Effector memory CD4-positive, alpha-beta T cell (primary cell): Measurements from ENCODE around the gene NRXN2.
A peak's percentile ranks its signal among the peaks of the same experiment; 100 is the strongest.

Experiments
- DNase-seq, 3 donors: peaks; one replicate each; pipeline ENCODE4 v3.0.0-alpha.2; 2020
- H3K27ac ChIP-seq: 2 replicates; pipeline ENCODE4 v1.7.0; 2013; ENCODE audit warnings: mild to moderate bottlenecking, low read length, moderate library complexity; ENCODE audit not compliant: insufficient read depth, poor library complexity, severe bottlenecking
- H3K27me3 ChIP-seq: replicated peaks from 2 replicates; pipeline ENCODE4 v1.7.0; 2013; ENCODE audit warnings: mild to moderate bottlenecking, low read length; ENCODE audit not compliant: insufficient read depth, control insufficient read depth, poor library complexity, severe bottlenecking
- H3K36me3 ChIP-seq: 2 replicates; pipeline ENCODE4 v1.7.0; 2013; ENCODE audit warnings: mild to moderate bottlenecking, low read length, moderate library complexity; ENCODE audit not compliant: control insufficient read depth, insufficient read depth
- H3K4me1 ChIP-seq: 2 replicates; pipeline ENCODE4 v1.7.0; 2013; ENCODE audit warnings: low read length, mild to moderate bottlenecking; ENCODE audit not compliant: control insufficient read depth, insufficient read depth, poor library complexity, severe bottlenecking
- H3K4me3 ChIP-seq: 2 replicates; pipeline ENCODE4 v1.7.0; 2013; ENCODE audit warnings: low read length, low read depth, mild to moderate bottlenecking; ENCODE audit not compliant: insufficient read depth, poor library complexity, severe bottlenecking
- H3K9me3 ChIP-seq: 2 replicates; pipeline ENCODE4 v1.7.0; 2013; ENCODE audit warnings: mild to moderate bottlenecking, low read length, moderate library complexity; ENCODE audit not compliant: control insufficient read depth

The NRXN2 gene

GRCh38 chr11:64652586-64653387, 70.2 kb downstream of the NRXN2 start:
- H3K27ac ChIP-seq = no peak overlapping the region
- no peaks in the 10 kb centered on the region for H3K4me1 ChIP-seq
- H3K27me3 ChIP-seq = no peaks in the 10 kb centered on the region
- no peak overlapping the region for H3K4me3 ChIP-seq
- no peaks in the 10 kb centered on the region for H3K36me3 ChIP-seq
- peak; percentile 35 to 44 (median 39) for DNase-seq
- H3K9me3 ChIP-seq = no peaks in the 10 kb centered on the region

GRCh38 chr11:64650923-64651523, 72.0 kb downstream of the NRXN2 start:
- H3K27ac ChIP-seq = no peak overlapping the region
- H3K4me3 ChIP-seq = no peak overlapping the region
- no peaks in the 10 kb centered on the region for H3K36me3 ChIP-seq
- H3K4me1 ChIP-seq = no peaks in the 10 kb centered on the region
- no peaks in the 10 kb centered on the region for H3K9me3 ChIP-seq
- H3K27me3 ChIP-seq = peaks cover 3% of the 10 kb centered on the region
- DNase-seq = no peak

- Histone ChIP-seq H3K4me3 (no peak overlapping the region), H3K27me3 (peaks cover 9% of the 10 kb centered on the region), H3K27ac (no peak overlapping the region), H3K4me1 (no peaks in the 10 kb centered on the region), H3K36me3 (no peaks in the 10 kb centered on the region), H3K9me3 (no peaks in the 10 kb centered on the region)
- no peak for DNase-seq
Observed at GRCh38 chr11:64649291-64649697, 73.7 kb downstream of the NRXN2 start.

GRCh38 chr11:64648551-64648950, 74.4 kb downstream of the NRXN2 start:
- Histone ChIP-seq H3K9me3 (no peaks in the 10 kb centered on the region), H3K36me3 (no peaks in the 10 kb centered on the region), H3K27ac (no peak overlapping the region), H3K4me3 (no peak overlapping the region), H3K4me1 (no peaks in the 10 kb centered on the region), H3K27me3 (peaks cover 14% of the 10 kb centered on the region)
- DNase-seq = no peak

GRCh38 chr11:64647019-64647779, 75.8 kb downstream of the NRXN2 start:
- Histone ChIP-seq H3K27me3 (peaks cover 19% of the 10 kb centered on the region), H3K4me3 (no peak overlapping the region), H3K9me3 (no peaks in the 10 kb centered on the region), H3K4me1 (peaks cover 8% of the 10 kb centered on the region), H3K36me3 (no peaks in the 10 kb centered on the region), H3K27ac (no peak overlapping the region)
- no peak for DNase-seq

GRCh38 chr11:64644647-64645275, 78.2 kb downstream of the NRXN2 start:
- Histone ChIP-seq H3K36me3 (no peaks in the 10 kb centered on the region), H3K4me1 (peaks cover 11% of the 10 kb centered on the region), H3K27ac (no peak overlapping the region), H3K4me3 (no peak overlapping the region), H3K27me3 (peaks cover 22% of the 10 kb centered on the region), H3K9me3 (no peaks in the 10 kb centered on the region)
- no peak for DNase-seq

GRCh38 chr11:64643920-64644646, 78.9 kb downstream of the NRXN2 start:
- H3K27me3 ChIP-seq = peaks cover 25% of the 10 kb centered on the region
- H3K9me3 ChIP-seq = no peaks in the 10 kb centered on the region

GRCh38 chr11:64643256-64643881, 79.6 kb downstream of the NRXN2 start:
- Histone ChIP-seq H3K4me3 (no peak overlapping the region), H3K9me3 (no peaks in the 10 kb centered on the region), H3K4me1 (peaks cover 11% of the 10 kb centered on the region), H3K27ac (no peak overlapping the region), H3K36me3 (no peaks in the 10 kb centered on the region), H3K27me3 (peaks cover 27% of the 10 kb centered on the region)
- DNase-seq = no peak

More at GRCh38 chr11:64643920-64644646, 78.9 kb downstream of the NRXN2 start:
- Histone ChIP-seq H3K27ac (no peak overlapping the region), H3K36me3 (no peaks in the 10 kb centered on the region), H3K4me1 (peaks cover 11% of the 10 kb centered on the region), H3K4me3 (no peak overlapping the region)
- no peak for DNase-seq

- H3K27me3 ChIP-seq = peaks cover 27% of the 10 kb centered on the region
- H3K4me1 ChIP-seq = peaks cover 11% of the 10 kb centered on the region
- H3K9me3 ChIP-seq = no peaks in the 10 kb centered on the region
- no peaks in the 10 kb centered on the region for H3K36me3 ChIP-seq
- no peak overlapping the region for H3K27ac ChIP-seq
- no peak overlapping the region for H3K4me3 ChIP-seq
- DNase-seq = no peak
Observed at GRCh38 chr11:64642871-64643255, 80.1 kb downstream of the NRXN2 start.
